ENCODE measurements around the gene SCARB2.

The SCARB2 gene

GRCh38 chr4:76198411-76199237 lies 15.0 kb downstream of the SCARB2 start:
- DNase-seq (ENCODE audit: low read depth): no peak

- no peak for DNase-seq (ENCODE audit: low read depth)
Observed at GRCh38 chr4:76197971-76198410, 15.6 kb downstream of the SCARB2 start.

- DNase-seq (ENCODE audit: low read depth): no peak
Observed at GRCh38 chr4:76197031-76197743, 16.4 kb downstream of the SCARB2 start.

GRCh38 chr4:76196376-76196775 lies 17.2 kb downstream of the SCARB2 start:
- no peak for DNase-seq (ENCODE audit: low read depth)

- DNase-seq (ENCODE audit: low read depth): no peak
Observed at GRCh38 chr4:76195326-76195725, 18.3 kb downstream of the SCARB2 start.

GRCh38 chr4:76194325-76194724 lies 19.3 kb downstream of the SCARB2 start:
- DNase-seq (ENCODE audit: low read depth): no peak

- DNase-seq (ENCODE audit: low read depth): no peak
Observed at GRCh38 chr4:76192236-76192635, 21.4 kb downstream of the SCARB2 start.

GRCh38 chr4:76188557-76188956 lies 25.1 kb downstream of the SCARB2 start:
- DNase-seq (ENCODE audit: low read depth): no peak

GRCh38 chr4:76188149-76188548 lies 25.5 kb downstream of the SCARB2 start:
- DNase-seq (ENCODE audit: low read depth): no peak

GRCh38 chr4:76187152-76187551 lies 26.5 kb downstream of the SCARB2 start:
- DNase-seq (ENCODE audit: low read depth): no peak

GRCh38 chr4:76182463-76182862 lies 31.2 kb downstream of the SCARB2 start:
- no peak for DNase-seq (ENCODE audit: low read depth)

- DNase-seq (ENCODE audit: low read depth): peak; percentile 74
Observed at GRCh38 chr4:76179398-76180318, 34.0 kb downstream of the SCARB2 start.

- DNase-seq (ENCODE audit: low read depth): no peak
Observed at GRCh38 chr4:76178296-76178695, 35.3 kb downstream of the SCARB2 start.

GRCh38 chr4:76177709-76178108 lies 35.9 kb downstream of the SCARB2 start:
- no peak for DNase-seq (ENCODE audit: low read depth)

- DNase-seq (ENCODE audit: low read depth): no peak
Observed at GRCh38 chr4:76175336-76175735, 38.3 kb downstream of the SCARB2 start.

- DNase-seq (ENCODE audit: low read depth): no peak
Observed at GRCh38 chr4:76174216-76174615, 39.4 kb downstream of the SCARB2 start.

GRCh38 chr4:76168688-76169087 lies 44.9 kb downstream of the SCARB2 start:
- no peak for DNase-seq (ENCODE audit: low read depth)

GRCh38 chr4:76166480-76166879 lies 47.1 kb downstream of the SCARB2 start:
- DNase-seq (ENCODE audit: low read depth): no peak

- no peak for DNase-seq (ENCODE audit: low read depth)
Observed at GRCh38 chr4:76160355-76160754, 53.3 kb downstream of the SCARB2 start.

GRCh38 chr4:76156635-76157034 lies 57.0 kb downstream of the SCARB2 start:
- DNase-seq (ENCODE audit: low read depth): no peak

GRCh38 chr4:76155979-76156378 lies 57.6 kb downstream of the SCARB2 start:
- no peak for DNase-seq (ENCODE audit: low read depth)

- no peak for DNase-seq (ENCODE audit: low read depth)
Observed at GRCh38 chr4:76153356-76153755, 60.3 kb downstream of the SCARB2 start.

Measured in stimulated activated CD8-positive, alpha-beta memory T cell treated with anti-CD3 and anti-CD28 coated beads, Interleukin-15, amount 100 ng/mL, for 24 hours (primary cell).